Measurements from ENCODE around the gene BRSK1.

Gene BRSK1

DNA sequence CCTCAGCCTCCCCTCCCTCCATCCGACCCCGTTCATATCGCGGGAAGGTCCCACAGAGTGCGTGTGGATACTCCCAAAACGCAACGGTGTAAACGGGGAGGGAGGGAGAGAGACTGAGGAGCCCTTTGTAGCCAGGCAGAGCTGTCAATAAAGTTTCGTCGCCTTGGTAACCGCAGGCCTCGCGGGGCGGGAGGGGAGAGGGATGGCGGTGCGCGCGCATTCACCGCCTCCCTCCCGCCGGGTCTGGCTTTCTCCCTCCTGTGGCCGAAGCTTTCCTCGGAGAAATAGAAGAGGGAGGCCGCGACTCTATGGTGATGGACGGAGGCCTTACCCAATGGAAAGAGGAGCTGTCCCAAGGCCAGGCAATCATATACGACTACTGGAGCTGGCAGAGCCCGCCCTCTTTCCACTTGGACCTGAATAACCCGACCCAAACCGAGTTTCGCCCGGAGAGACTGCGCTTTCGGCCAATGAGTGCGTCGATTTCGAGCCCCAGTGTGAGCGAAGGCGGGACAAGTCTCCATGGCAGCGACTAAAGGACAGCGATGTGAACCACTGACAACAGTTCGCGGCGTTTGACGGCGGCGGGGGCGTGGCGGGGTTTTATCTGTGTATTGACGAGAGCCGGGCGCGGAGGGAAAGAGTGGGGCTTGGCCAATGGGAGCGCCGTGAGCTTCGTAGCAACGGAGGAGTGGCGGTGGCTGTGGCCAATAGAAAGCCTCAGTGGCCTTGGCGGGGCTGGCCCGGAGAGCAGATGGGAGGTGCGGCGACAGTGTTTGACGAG is 55.5 kb downstream of the BRSK1 start, which contains the start of gene KMT5C:
KMT5C (plus strand) TSS at position 772 of the 784 bp plus-strand sequence. CDS start 2,061 bp downstream, outside the sequence.
- peak within 1 kb of the TSS; percentile 74 for H3K4me3 ChIP-seq (ENCODE audit: low read depth, low read length)
- TF ChIP-seq, protein P1, sequence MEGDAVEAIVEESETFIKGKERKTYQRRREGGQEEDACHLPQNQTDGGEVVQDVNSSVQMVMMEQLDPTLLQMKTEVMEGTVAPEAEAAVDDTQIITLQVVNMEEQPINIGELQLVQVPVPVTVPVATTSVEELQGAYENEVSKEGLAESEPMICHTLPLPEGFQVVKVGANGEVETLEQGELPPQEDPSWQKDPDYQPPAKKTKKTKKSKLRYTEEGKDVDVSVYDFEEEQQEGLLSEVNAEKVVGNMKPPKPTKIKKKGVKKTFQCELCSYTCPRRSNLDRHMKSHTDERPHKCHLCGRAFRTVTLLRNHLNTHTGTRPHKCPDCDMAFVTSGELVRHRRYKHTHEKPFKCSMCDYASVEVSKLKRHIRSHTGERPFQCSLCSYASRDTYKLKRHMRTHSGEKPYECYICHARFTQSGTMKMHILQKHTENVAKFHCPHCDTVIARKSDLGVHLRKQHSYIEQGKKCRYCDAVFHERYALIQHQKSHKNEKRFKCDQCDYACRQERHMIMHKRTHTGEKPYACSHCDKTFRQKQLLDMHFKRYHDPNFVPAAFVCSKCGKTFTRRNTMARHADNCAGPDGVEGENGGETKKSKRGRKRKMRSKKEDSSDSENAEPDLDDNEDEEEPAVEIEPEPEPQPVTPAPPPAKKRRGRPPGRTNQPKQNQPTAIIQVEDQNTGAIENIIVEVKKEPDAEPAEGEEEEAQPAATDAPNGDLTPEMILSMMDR (conservative IDR thresholded peaks at IDR 0.05; ENCODE audit: low read depth, low read length) = peak; percentile 50
- DNase-seq (ENCODE audit: low read depth) = peak; percentile 100

DNA sequence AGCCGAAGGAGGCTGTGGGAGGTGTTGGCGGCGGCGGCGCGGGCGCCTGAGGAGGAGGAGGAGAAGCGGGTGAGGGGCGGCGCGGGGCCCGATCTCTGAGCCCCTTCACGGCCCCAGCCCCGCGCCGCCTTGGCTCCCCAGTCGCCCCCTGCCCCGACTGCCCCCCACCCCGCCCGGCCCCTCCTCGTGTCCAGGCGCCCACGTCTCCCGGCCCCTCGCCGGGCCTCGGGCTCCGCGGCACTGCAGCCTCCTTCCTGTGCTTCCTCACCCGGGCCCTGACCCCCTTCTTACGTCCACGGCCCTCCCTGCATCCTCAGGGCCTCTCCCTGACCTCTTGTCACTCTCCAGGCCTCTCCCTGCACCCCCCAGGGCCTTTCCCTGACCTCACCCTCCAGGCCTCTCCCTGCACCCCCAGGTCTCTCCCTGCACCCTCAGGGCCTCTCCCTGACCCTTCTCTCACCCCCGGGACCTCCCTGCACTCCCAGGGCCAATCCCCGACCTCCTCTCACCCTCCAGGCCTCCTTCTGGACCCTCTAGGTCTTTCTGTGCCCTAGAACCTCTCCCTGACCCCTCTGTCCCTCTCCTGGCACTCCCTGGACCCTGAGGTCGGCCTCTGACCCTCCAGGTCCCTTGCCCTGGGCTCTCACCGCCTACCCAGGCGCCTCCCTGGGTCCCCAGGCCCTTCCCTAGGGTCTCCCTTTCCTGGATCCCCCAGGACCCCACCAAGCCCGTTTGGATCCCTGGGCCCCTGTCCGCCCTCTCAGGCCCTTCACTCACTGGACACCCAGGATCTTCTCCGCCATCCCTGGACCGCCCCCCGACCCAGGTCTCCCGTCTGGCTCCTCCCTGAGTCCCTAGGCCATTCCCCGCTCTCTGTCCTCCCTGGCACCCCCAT is 56.3 kb downstream of the BRSK1 start:
- no peak for DNase-seq (ENCODE audit: low read depth)

DNA sequence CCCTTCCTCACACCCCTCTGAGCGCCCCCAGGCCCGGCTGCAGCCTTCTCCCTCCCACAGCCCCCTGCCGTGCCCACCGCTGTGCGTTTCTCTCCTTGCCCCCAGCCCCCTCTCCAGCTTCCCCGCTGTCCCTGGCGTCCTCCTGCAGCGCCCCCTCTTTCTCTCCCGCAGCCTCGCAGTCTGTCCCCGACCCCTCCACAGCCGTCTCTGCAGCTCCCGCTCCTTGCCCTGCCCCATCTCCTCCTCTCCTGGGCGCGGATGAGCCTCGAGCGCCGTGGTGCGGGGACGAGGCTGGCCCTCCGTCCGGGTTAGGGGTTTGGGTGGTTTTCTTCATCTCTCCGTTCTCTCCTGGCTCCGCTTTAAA is 57.0 kb downstream of the BRSK1 start:
- peak overlapping the region; percentile 74 for H3K4me3 ChIP-seq (ENCODE audit: low read depth, low read length)
- DNase-seq (ENCODE audit: low read depth) = no peak
- TF ChIP-seq, protein P1 (conservative IDR thresholded peaks at IDR 0.05; ENCODE audit: low read depth, low read length) = peak; percentile 46

More for the DNA sequence above, 56.3 kb downstream of the BRSK1 start:
- TF ChIP-seq, protein P1 (conservative IDR thresholded peaks at IDR 0.05; ENCODE audit: low read depth, low read length) = no peak
- H3K4me3 ChIP-seq (ENCODE audit: low read depth, low read length) = peak overlapping the region; percentile 74

DNA sequence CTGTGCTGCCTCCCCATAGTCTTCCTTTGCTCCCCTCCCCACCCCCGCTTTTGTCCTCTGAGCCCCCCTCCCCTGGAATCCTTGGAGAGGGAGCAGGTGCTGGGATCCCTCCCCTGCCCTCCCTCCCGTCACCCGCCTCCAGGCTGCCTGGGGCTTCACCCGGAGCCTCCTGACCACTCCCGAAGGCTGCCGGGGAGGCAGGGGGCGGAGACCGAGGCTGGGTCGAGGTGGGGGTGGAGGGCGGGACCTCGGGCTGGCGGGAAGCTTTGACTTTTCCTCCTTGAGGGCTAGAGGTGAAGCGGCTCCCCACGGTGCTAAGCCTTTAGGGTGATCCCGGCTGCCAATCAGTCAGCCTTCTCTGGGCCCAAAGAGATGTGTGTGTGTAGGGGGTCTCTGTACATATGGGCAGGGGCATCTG is 57.4 kb downstream of the BRSK1 start:
- peak; percentile 57 for DNase-seq (ENCODE audit: low read depth)
- TF ChIP-seq, protein P1 (conservative IDR thresholded peaks at IDR 0.05; ENCODE audit: low read depth, low read length) = no peak
- H3K4me3 ChIP-seq (ENCODE audit: low read depth, low read length) = peak overlapping the region; percentile 74

DNA sequence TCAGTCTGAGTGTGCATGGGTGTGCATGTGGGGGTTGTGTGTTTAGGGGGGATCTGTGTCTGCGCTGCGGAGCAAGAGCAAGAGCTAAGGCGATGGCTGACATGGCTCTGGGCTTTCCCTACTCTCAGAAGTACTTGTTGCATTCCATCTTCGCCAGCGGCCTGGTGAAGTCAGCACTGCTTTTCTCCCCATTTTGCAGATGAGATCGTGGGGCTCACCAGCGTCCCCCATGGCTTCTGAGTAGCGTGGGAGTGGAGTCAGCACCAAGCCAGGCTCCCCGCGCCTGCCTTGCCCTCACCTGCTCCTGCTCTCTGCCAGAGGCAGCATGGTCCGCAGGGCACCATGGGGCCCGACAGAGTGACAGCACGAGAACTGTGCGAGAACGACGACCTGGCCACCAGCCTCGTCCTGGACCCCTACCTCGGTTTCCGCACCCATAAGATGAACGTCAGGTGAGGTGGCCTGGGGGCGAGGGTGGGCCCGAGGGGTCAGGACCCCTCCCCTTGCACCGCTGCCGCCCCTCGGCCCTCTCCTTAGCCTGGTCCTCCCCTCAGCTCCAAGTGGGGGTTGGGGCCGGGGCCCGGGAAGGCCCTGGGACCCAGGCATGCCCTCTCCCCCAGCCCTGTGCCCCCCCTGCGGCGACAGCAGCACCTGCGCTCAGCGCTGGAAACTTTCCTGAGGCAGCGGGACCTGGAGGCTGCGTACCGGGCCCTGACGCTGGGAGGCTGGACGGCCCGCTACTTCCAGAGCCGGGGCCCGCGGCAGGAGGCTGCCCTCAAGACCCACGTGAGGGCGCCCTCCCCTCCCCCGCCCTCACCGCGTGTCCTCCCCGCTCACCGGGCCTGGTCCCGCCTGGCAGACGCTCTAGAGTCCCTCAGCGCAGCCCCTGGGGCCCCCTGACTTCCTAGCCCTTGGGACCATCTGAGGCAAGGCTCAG is 58.1 kb downstream of the BRSK1 start:
- peak overlapping the region; percentile 74 for H3K4me3 ChIP-seq (ENCODE audit: low read depth, low read length)
- no peak for DNase-seq (ENCODE audit: low read depth)
- TF ChIP-seq, protein P1 (conservative IDR thresholded peaks at IDR 0.05; ENCODE audit: low read depth, low read length) = no peak

DNA sequence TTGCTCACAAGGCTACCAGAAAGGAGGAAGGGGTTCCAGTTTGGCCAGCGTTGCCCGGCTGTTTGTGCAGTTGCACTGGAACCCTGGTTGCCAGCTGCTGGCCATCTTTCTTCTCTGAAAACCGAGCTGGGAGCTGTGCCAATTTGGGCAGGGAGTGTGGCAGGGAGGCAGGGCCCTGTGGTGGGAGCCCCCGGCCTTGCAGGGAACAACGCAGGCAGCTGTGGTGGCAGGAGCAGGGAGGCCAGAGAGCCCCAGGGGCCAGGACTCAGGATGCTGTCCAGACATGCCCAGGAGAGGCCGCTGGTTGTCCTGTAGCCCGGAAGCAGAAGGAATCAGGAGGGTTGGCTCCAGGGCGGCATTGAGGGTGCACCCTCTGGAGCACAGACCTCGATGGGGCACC is 60.6 kb downstream of the BRSK1 start:
- TF ChIP-seq, protein P1 (conservative IDR thresholded peaks at IDR 0.05; ENCODE audit: low read depth, low read length) = no peak
- no peak overlapping the region for H3K4me3 ChIP-seq (ENCODE audit: low read depth, low read length)
- DNase-seq (ENCODE audit: low read depth) = no peak

Data from choroid plexus epithelial cell (primary cell).